Measurements from ENCODE around the gene MACO1.

MACO1 gene

GRCh38 chr1:25486602-25487001 is 55.9 kb downstream of the MACO1 start:
- H3K27ac ChIP-seq (ENCODE audit: low read depth, low read length) = no peak overlapping the region

GRCh38 chr1:25487628-25488027 is 56.9 kb downstream of the MACO1 start:
- Histone ChIP-seq H3K27me3 (ENCODE audit: low read length) (no peaks in the 10 kb centered on the region), H3K36me3 (ENCODE audit: low read length) (peaks cover 18% of the 10 kb centered on the region; the same call in 1 of the 2 replicates)

More at GRCh38 chr1:25486602-25487001, 55.9 kb downstream of the MACO1 start:
- Histone ChIP-seq H3K36me3 (ENCODE audit: low read length) (peaks cover 17% of the 10 kb centered on the region; the same call in 1 of the 2 replicates), H3K9ac (ENCODE audit: low read length) (no peak overlapping the region), H3K4me2 (ENCODE audit: low read depth, low read length, poor library complexity, severe bottlenecking) (no peak overlapping the region), H3K4me3 (ENCODE audit: insufficient read depth, low read length, poor library complexity, severe bottlenecking) (no peak overlapping the region), H3K79me2 (ENCODE audit: insufficient read depth, low read length) (no peaks in the 10 kb centered on the region), H2AFZ (ENCODE audit: low read depth, low read length, severe bottlenecking) (no peak overlapping the region), H4K20me1 (ENCODE audit: low read depth, low read length) (no peaks in the 10 kb centered on the region; the same call in 1 of the 2 replicates), H3K9me3 (ENCODE audit: insufficient read depth, low read length) (no peaks in the 10 kb centered on the region), H3K27me3 (ENCODE audit: low read length) (no peaks in the 10 kb centered on the region), H3F3A (ENCODE audit: insufficient read depth) (peaks cover 4% of the 10 kb centered on the region; the same call in 1 of the 2 replicates), H3K9me2 (replicated peaks; ENCODE audit: insufficient read depth, low read length) (no peaks in the 10 kb centered on the region)
- TF ChIP-seq EZH2phosphoT487 (conservative IDR thresholded peaks at IDR 0.05; ENCODE audit: low read length) (no peak), CTCF (IDR thresholded peaks at IDR 0.05; ENCODE audit: insufficient read depth, low read length, poor library complexity, severe bottlenecking) (no peak)

GRCh38 chr1:25492323-25492722 is 61.6 kb downstream of the MACO1 start:
- Histone ChIP-seq H3K4me3 (ENCODE audit: insufficient read depth, low read length, poor library complexity, severe bottlenecking) (no peak overlapping the region), H3K27ac (ENCODE audit: low read depth, low read length) (no peak overlapping the region), H2AFZ (ENCODE audit: low read depth, low read length, severe bottlenecking) (no peak overlapping the region), H3K27me3 (ENCODE audit: low read length) (no peaks in the 10 kb centered on the region), H4K20me1 (ENCODE audit: low read depth, low read length) (no peaks in the 10 kb centered on the region), H3F3A (ENCODE audit: insufficient read depth) (no peaks in the 10 kb centered on the region), H3K9ac (ENCODE audit: low read length) (no peak overlapping the region), H3K79me2 (ENCODE audit: insufficient read depth, low read length) (no peaks in the 10 kb centered on the region), H3K9me3 (ENCODE audit: insufficient read depth, low read length) (no peaks in the 10 kb centered on the region), H3K36me3 (ENCODE audit: low read length) (peaks cover 18% of the 10 kb centered on the region; the same call in 1 of the 2 replicates), H3K9me2 (replicated peaks; ENCODE audit: insufficient read depth, low read length) (no peaks in the 10 kb centered on the region), H3K4me2 (ENCODE audit: low read depth, low read length, poor library complexity, severe bottlenecking) (no peak overlapping the region)
- no peak for TF ChIP-seq EZH2phosphoT487 (conservative IDR thresholded peaks at IDR 0.05; ENCODE audit: low read length)
- TF ChIP-seq CTCF (IDR thresholded peaks at IDR 0.05; ENCODE audit: insufficient read depth, low read length, poor library complexity, severe bottlenecking) = no peak

More at GRCh38 chr1:25487628-25488027, 56.9 kb downstream of the MACO1 start:
- no peak overlapping the region for H3K9ac ChIP-seq (ENCODE audit: low read length)
- no peaks in the 10 kb centered on the region for H3K9me2 ChIP-seq (replicated peaks; ENCODE audit: insufficient read depth, low read length)
- H3K4me3 ChIP-seq (ENCODE audit: insufficient read depth, low read length, poor library complexity, severe bottlenecking) = no peak overlapping the region
- H2AFZ ChIP-seq (ENCODE audit: low read depth, low read length, severe bottlenecking) = no peak overlapping the region
- H3K27ac ChIP-seq (ENCODE audit: low read depth, low read length) = no peak overlapping the region
- H3K79me2 ChIP-seq (ENCODE audit: insufficient read depth, low read length) = no peaks in the 10 kb centered on the region
- H3K4me2 ChIP-seq (ENCODE audit: low read depth, low read length, poor library complexity, severe bottlenecking) = no peak overlapping the region
- no peak for TF ChIP-seq EZH2phosphoT487 (conservative IDR thresholded peaks at IDR 0.05; ENCODE audit: low read length)
- TF ChIP-seq CTCF (IDR thresholded peaks at IDR 0.05; ENCODE audit: insufficient read depth, low read length, poor library complexity, severe bottlenecking) = peak; percentile 44
- no peaks in the 10 kb centered on the region for H4K20me1 ChIP-seq (ENCODE audit: low read depth, low read length)
- no peaks in the 10 kb centered on the region for H3K9me3 ChIP-seq (ENCODE audit: insufficient read depth, low read length)
- H3F3A ChIP-seq (ENCODE audit: insufficient read depth) = peaks cover 4% of the 10 kb centered on the region; the same call in 1 of the 2 replicates

Data from SU-DHL-6 (cell line).